IMR-90 (cell line): Measurements from ENCODE around the gene CFAP43. TPM values are rescaled to one million over a fixed set of nuclear protein-coding genes. Genes with fewer than 3 reads are reported as not detected.

Experiments
- ATAC-seq: fragments of 200-7000 bp; cut with Tn5 transposase; 2 replicates; pipeline ENCODE4 v1.9.1; 2020; ENCODE audit warnings: low read depth, mild to moderate bottlenecking, moderate library complexity
- BruUV-seq: library from RNA; stranded (reverse); fragments of 400-500 nt; replicated peaks from 2 replicates; lab custom pipeline; 2021; lab: Mats Ljungman, UMichigan
- CTCF ChIA-PET: fragments of 300-600 bp; formaldehyde crosslinking; extraction: SDS; loops from one replicate; lab custom pipeline; 2021; ENCODE audit warnings: antibody characterized with exemption; lab: Yijun Ruan, JAX
- POLR2A ChIA-PET: fragments of 300-600 bp; sonication (Branson Sonifier 250); formaldehyde crosslinking; loops from one replicate; lab custom pipeline; 2022; ENCODE audit warnings: antibody characterized with exemption; ENCODE audit not compliant: unreplicated experiment; lab: Charles Lee
- DNase-seq: peaks from one replicate; pipeline ENCODE4 v3.0.0; 2013
- H2AFZ ChIP-seq: replicated peaks from 2 replicates; pipeline ENCODE3; 2013; ENCODE audit warnings: low read length, mild to moderate bottlenecking; ENCODE audit not compliant: poor library complexity
- H2AK5ac ChIP-seq: 2 replicates; pipeline ENCODE4 v1.6.1; 2013; ENCODE audit warnings: low read depth, low read length, inconsistent platforms
- H2AK9ac ChIP-seq: replicated peaks from 2 replicates; pipeline ENCODE3; 2013; ENCODE audit warnings: mild to moderate bottlenecking, low read depth, low read length, moderate library complexity; ENCODE audit not compliant: poor library complexity
- H2BK120ac ChIP-seq: 2 replicates; pipeline ENCODE4 v1.6.1; 2013; ENCODE audit warnings: low read depth, low read length, inconsistent platforms
- H2BK15ac ChIP-seq: 3 replicates; pipeline ENCODE4 v1.6.1; 2013; ENCODE audit warnings: low read depth, low read length, inconsistent platforms
- H2BK20ac ChIP-seq: 2 replicates; pipeline ENCODE4 v1.6.1; 2013; ENCODE audit warnings: low read depth, mild to moderate bottlenecking, inconsistent platforms, low read length, moderate library complexity
- H2BK5ac ChIP-seq: 2 replicates; pipeline ENCODE4 v1.6.1; 2013; ENCODE audit warnings: mild to moderate bottlenecking, low read depth, low read length, inconsistent platforms; ENCODE audit not compliant: poor library complexity, severe bottlenecking
- H3K14ac ChIP-seq: replicated peaks from 2 replicates; pipeline ENCODE4 v1.6.1; 2013; ENCODE audit warnings: low read depth, low read length, inconsistent platforms
- H3K18ac ChIP-seq: 2 replicates; pipeline ENCODE4 v1.6.1; 2013; ENCODE audit warnings: low read depth, low read length, control low read depth
- H3K23ac ChIP-seq: 2 replicates; pipeline ENCODE4 v1.6.1; 2013; ENCODE audit warnings: low read depth, low read length, inconsistent platforms
- H3K27ac ChIP-seq: 2 replicates; pipeline ENCODE4 v1.5.1; 2013; ENCODE audit warnings: mild to moderate bottlenecking, control low read depth, low read length; ENCODE audit not compliant: insufficient read depth
- H3K27me3 ChIP-seq: 2 replicates; pipeline ENCODE4 v1.6.1; 2013; ENCODE audit warnings: low read length; ENCODE audit not compliant: control insufficient read depth, insufficient read depth
- H3K36me3 ChIP-seq: 2 replicates; pipeline ENCODE4 v1.6.1; 2013; ENCODE audit warnings: low read length, mixed read lengths; ENCODE audit not compliant: control insufficient read depth, insufficient read depth
- H3K4ac ChIP-seq: 2 replicates; pipeline ENCODE4 v1.6.1; 2013; ENCODE audit warnings: low read depth, low read length, inconsistent platforms
- H3K4me1 ChIP-seq: 2 replicates; pipeline ENCODE4 v1.6.1; 2013; ENCODE audit warnings: low read length, mixed read lengths; ENCODE audit not compliant: control insufficient read depth, insufficient read depth
- H3K4me2 ChIP-seq: 2 replicates; pipeline ENCODE4 v1.6.1; 2013; ENCODE audit warnings: low read depth, mild to moderate bottlenecking, control low read depth, low read length, moderate library complexity
- H3K4me3 ChIP-seq: 2 replicates; pipeline ENCODE4 v1.5.1; 2013; ENCODE audit warnings: low read depth, mild to moderate bottlenecking, control low read depth, low read length, moderate library complexity; ENCODE audit not compliant: insufficient read depth
- H3K56ac ChIP-seq: 2 replicates; pipeline ENCODE4 v1.6.1; 2013; ENCODE audit warnings: low read length, inconsistent platforms; ENCODE audit not compliant: insufficient read depth; ENCODE audit errors: extremely low read depth
- H3K79me1 ChIP-seq, 2 experiments: 2 replicates each; pipeline ENCODE4 v1.6.1; 2013; ENCODE audit warnings: low read length in 2 of 2, inconsistent platforms in 1 of 2, low read depth in 1 of 2
- H3K9ac ChIP-seq: 2 replicates; pipeline ENCODE4 v1.6.1; 2013; ENCODE audit warnings: low read depth, low read length, control low read depth
- H3K9me1 ChIP-seq: 2 replicates; pipeline ENCODE4 v1.6.1; 2013; ENCODE audit warnings: low read length, inconsistent platforms; ENCODE audit not compliant: insufficient read depth
- H3K9me3 ChIP-seq: 2 replicates; pipeline ENCODE4 v1.6.1; 2013; ENCODE audit warnings: low read length; ENCODE audit not compliant: control insufficient read depth, insufficient read depth
- H4K20me1 ChIP-seq: 2 replicates; pipeline ENCODE4 v1.6.1; 2013; ENCODE audit warnings: low read length, inconsistent platforms; ENCODE audit not compliant: insufficient read depth
- H4K5ac ChIP-seq: 2 replicates; pipeline ENCODE4 v1.6.1; 2013; ENCODE audit warnings: mild to moderate bottlenecking, low read depth, low read length, control low read depth
- H4K8ac ChIP-seq, 2 experiments: 2 replicates each; pipeline ENCODE4 v1.6.1; 2013; ENCODE audit warnings: low read depth in 2 of 2, low read length in 2 of 2, control low read depth in 1 of 2, inconsistent platforms in 1 of 2
- H4K91ac ChIP-seq: 2 replicates; pipeline ENCODE4 v1.6.1; 2013; ENCODE audit warnings: low read depth, low read length, inconsistent platforms; ENCODE audit not compliant: insufficient read depth
- CEBPB ChIP-seq: IDR thresholded peaks from 2 replicates; pipeline ENCODE4 v1.6.1; 2012; ENCODE audit warnings: low read depth, low read length, improper control_type of control experiment
- FOS ChIP-seq: fragments of 150-350 bp; IDR thresholded peaks from 2 replicates; pipeline ENCODE4 v1.6.1; 2016; ENCODE audit warnings: low read depth, low read length
- MAFK ChIP-seq: IDR thresholded peaks from 2 replicates; pipeline ENCODE4 v1.6.1; 2012; ENCODE audit warnings: low read depth, low read length, improper control_type of control experiment
- MAZ ChIP-seq: IDR thresholded peaks from 2 replicates; pipeline ENCODE4 v1.6.1; 2012; ENCODE audit warnings: low read depth, mild to moderate bottlenecking, low read length, improper control_type of control experiment, moderate library complexity, borderline replicate concordance
- NFE2L2 ChIP-seq: fragments of 150-350 bp; IDR thresholded peaks from 2 replicates; pipeline ENCODE4 v1.6.1; 2016; ENCODE audit warnings: low read depth, mild to moderate bottlenecking, low read length
- RAD21 ChIP-seq: IDR thresholded peaks from 2 replicates; pipeline ENCODE4 v1.6.1; 2012; ENCODE audit warnings: low read length, improper control_type of control experiment
- RCOR1 ChIP-seq: IDR thresholded peaks from 2 replicates; pipeline ENCODE4 v1.6.1; 2012; ENCODE audit warnings: mild to moderate bottlenecking, low read length, improper control_type of control experiment; ENCODE audit not compliant: insufficient replicate concordance
- USF2 ChIP-seq: fragments of 150-350 bp; IDR thresholded peaks from 2 replicates; pipeline ENCODE4 v1.6.1; 2017; ENCODE audit warnings: mild to moderate bottlenecking, antibody characterized with exemption, low read length, low read depth
- WGBS, 2 experiments: methylation state at CpG; one replicate each; pipeline versions ENCODE4 v1.1.5 to v1.1.7; 2013; ENCODE audit warnings: missing lambda C conversion rate in 2 of 2; ENCODE audit not compliant: insufficient read length in 1 of 2; ENCODE audit errors: extremely low coverage in 2 of 2; 5-methylcytosine and 5-hydroxymethylcytosine counted together
- dilution Hi-C: fragments of 300-500 bp; cut with HindIII; formaldehyde crosslinking; loops from one replicate; pipeline ENCODE4 v1.14.3; 2018; ENCODE audit warnings: low sequenced_read_pairs; ENCODE audit not compliant: unreplicated experiment
- in situ Hi-C: fragments of 300-500 bp; cut with MboI; formaldehyde crosslinking; loops from 3 replicates; pipeline ENCODE4 v1.14.3; 2019; ENCODE audit warnings: low sequenced_read_pairs, inconsistent platforms, mixed read lengths
- intact Hi-C: fragments of 100-400 bp; cut with micrococcal nuclease; formaldehyde crosslinking; loops from 2 replicates; pipeline ENCODE4 v1.10.0; 2022
- polyA plus RNA-seq, 3 experiments: library from polyadenylated mRNA; depleted of rRNA; stranded (reverse); fragments of >200 nt; gene quantifications; 2 replicates each; pipeline ENCODE4 v1.2.3, GENCODE V29; 2012; ENCODE audit warnings: low replicate concordance in 1 of 3
- total RNA-seq: library from RNA; depleted of rRNA; stranded (reverse); fragments of >200 nt; gene quantifications from 2 replicates; pipeline ENCODE4 v1.2.3, GENCODE V29; 2012
- TF ChIP-seq, protein P1 (sequence below): conservative IDR thresholded peaks from 2 replicates; pipeline ENCODE4 v1.5.1; 2012; ENCODE audit warnings: mild to moderate bottlenecking, low read depth, low read length, improper control_type of control experiment

CFAP43 gene
- total and polyA plus RNA-seq, 2 of the 4 experiments (the other 2 are of a cell fraction), result under 0.01 to 0.05 TPM

GRCh38 chr10:104273286-104273685 lies 41.1 kb upstream of the CFAP43 start:
- no peaks in the 10 kb centered on the region for H3K9me3 ChIP-seq
- peak overlapping the region; percentile 64; the same call in 1 of the 2 replicates for H3K18ac ChIP-seq
- peak; percentile 62 for DNase-seq
- dilution Hi-C loops (no loop called here), intact Hi-C loops (no loop called here), in situ Hi-C loops (no loop called here)
- H3K36me3 ChIP-seq, result peaks cover 5% of the 10 kb centered on the region
- H3K9me1 ChIP-seq, result no peaks in the 10 kb centered on the region; the same call in 1 of the 2 replicates
- H2BK5ac ChIP-seq, result peak overlapping the region; percentile 81
- H3K27me3 ChIP-seq, result no peaks in the 10 kb centered on the region
- H3K4me3 ChIP-seq, result no peak overlapping the region
- H3K56ac ChIP-seq, result no peak overlapping the region
- no TSS peak for BruUV-seq
- peaks cover 0 to 6% of the 10 kb centered on the region in 2 experiments; a peak in 1 of 4 replicates for H3K79me1 ChIP-seq
- no peak overlapping the region for H2AK9ac ChIP-seq
- peak; percentile 34 for ATAC-seq
- no peak overlapping the region for H3K14ac ChIP-seq
- no peaks in the 10 kb centered on the region; the same call in 1 of the 2 replicates for H4K20me1 ChIP-seq
- 0 out of 2 replicates have a peak overlapping the region, but pooled peaks have one; percentile 17 for H3K27ac ChIP-seq
- peaks cover 13% of the 10 kb centered on the region for H3K4me1 ChIP-seq
- TF ChIP-seq MAZ (no peak), FOS (0 out of 2 replicates have a peak, but pooled peaks have one; percentile 30), RCOR1 (no peak), RAD21 (no peak), USF2 (no peak), NFE2L2 (no peak), MAFK (peak; percentile 8; the same call in 1 of the 2 replicates), CEBPB (peak; percentile 20; the same call in 1 of the 2 replicates)
- TF ChIP-seq, protein P1, sequence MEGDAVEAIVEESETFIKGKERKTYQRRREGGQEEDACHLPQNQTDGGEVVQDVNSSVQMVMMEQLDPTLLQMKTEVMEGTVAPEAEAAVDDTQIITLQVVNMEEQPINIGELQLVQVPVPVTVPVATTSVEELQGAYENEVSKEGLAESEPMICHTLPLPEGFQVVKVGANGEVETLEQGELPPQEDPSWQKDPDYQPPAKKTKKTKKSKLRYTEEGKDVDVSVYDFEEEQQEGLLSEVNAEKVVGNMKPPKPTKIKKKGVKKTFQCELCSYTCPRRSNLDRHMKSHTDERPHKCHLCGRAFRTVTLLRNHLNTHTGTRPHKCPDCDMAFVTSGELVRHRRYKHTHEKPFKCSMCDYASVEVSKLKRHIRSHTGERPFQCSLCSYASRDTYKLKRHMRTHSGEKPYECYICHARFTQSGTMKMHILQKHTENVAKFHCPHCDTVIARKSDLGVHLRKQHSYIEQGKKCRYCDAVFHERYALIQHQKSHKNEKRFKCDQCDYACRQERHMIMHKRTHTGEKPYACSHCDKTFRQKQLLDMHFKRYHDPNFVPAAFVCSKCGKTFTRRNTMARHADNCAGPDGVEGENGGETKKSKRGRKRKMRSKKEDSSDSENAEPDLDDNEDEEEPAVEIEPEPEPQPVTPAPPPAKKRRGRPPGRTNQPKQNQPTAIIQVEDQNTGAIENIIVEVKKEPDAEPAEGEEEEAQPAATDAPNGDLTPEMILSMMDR, result no peak
- peak overlapping the region; percentile 14; the same call in 1 of the 2 replicates for H2BK120ac ChIP-seq
- POLR2A ChIA-PET, result no interaction called here
- no peak overlapping the region; the same call in 1 of the 2 replicates for H3K23ac ChIP-seq
- H3K4me2 ChIP-seq, result peak overlapping the region; percentile 76; the same call in 1 of the 2 replicates
- no peak overlapping the region for H2AK5ac ChIP-seq
- no peak overlapping the region for H3K9ac ChIP-seq
- H2BK15ac ChIP-seq, result 0 out of 3 replicates have a peak overlapping the region, but pooled peaks have one; percentile 87
- H3K4ac ChIP-seq, result peak overlapping the region; percentile 24; the same call in 1 of the 2 replicates
- no peak overlapping the region for H2AFZ ChIP-seq
- peak overlapping the region in 1 of 2 experiments; percentile 32; a peak in 1 of 4 replicates for H4K8ac ChIP-seq
- peak overlapping the region; percentile 73; the same call in 1 of the 2 replicates for H2BK20ac ChIP-seq
- no peak overlapping the region; the same call in 1 of the 2 replicates for H4K5ac ChIP-seq
- CTCF ChIA-PET, result interaction anchor here (1.2 to 3.5 kb wide), 6 partner anchors 18 to 78 kb away, joined by 3 to 15 read pairs (median 8); partner anchors contain the start of gene GSTO1
- no peak overlapping the region for H4K91ac ChIP-seq
- WGBS, 2 experiments, result no CpG with 5 or more reads among the region's 1 CpG
